ENCODE results near the gene AMMECR1. TPM values are rescaled to one million over a fixed set of nuclear protein-coding genes. Genes with fewer than 3 reads are reported as not detected.

The AMMECR1 gene
- total RNA-seq, 1 experiment from 2014 or later = 23.0 TPM

- Mint-ChIP-seq H3K27me3 (ENCODE audit: insufficient read depth, unreplicated experiment) (no peaks in the 10 kb centered on the region), H3K4me1 (ENCODE audit: low read depth, unreplicated experiment) (no peaks in the 10 kb centered on the region), H3K27ac (ENCODE audit: unreplicated experiment) (no peak overlapping the region), H3K4me3 (ENCODE audit: unreplicated experiment) (no peak overlapping the region), H3K36me3 (ENCODE audit: insufficient read depth, unreplicated experiment) (no peaks in the 10 kb centered on the region), H3K9me3 (ENCODE audit: unreplicated experiment) (no peaks in the 10 kb centered on the region)
- H3K4me1 ChIP-seq = no peaks in the 10 kb centered on the region
- H3K36me3 ChIP-seq (ENCODE audit: control insufficient read depth, insufficient read depth, low read length) = no peaks in the 10 kb centered on the region
- POLR2A ChIA-PET = no interaction called here
- H3K27me3 ChIP-seq (replicated peaks; ENCODE audit: control insufficient read depth, insufficient read depth, low read length) = no peaks in the 10 kb centered on the region
- intact Hi-C loops (cut with micrococcal nuclease; ENCODE audit: unreplicated experiment) = no loop called here
- BruUV-seq (replicated peaks) = no TSS peak
- no peak for DNase-seq
- TF ChIP-seq, protein P1, sequence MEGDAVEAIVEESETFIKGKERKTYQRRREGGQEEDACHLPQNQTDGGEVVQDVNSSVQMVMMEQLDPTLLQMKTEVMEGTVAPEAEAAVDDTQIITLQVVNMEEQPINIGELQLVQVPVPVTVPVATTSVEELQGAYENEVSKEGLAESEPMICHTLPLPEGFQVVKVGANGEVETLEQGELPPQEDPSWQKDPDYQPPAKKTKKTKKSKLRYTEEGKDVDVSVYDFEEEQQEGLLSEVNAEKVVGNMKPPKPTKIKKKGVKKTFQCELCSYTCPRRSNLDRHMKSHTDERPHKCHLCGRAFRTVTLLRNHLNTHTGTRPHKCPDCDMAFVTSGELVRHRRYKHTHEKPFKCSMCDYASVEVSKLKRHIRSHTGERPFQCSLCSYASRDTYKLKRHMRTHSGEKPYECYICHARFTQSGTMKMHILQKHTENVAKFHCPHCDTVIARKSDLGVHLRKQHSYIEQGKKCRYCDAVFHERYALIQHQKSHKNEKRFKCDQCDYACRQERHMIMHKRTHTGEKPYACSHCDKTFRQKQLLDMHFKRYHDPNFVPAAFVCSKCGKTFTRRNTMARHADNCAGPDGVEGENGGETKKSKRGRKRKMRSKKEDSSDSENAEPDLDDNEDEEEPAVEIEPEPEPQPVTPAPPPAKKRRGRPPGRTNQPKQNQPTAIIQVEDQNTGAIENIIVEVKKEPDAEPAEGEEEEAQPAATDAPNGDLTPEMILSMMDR (IDR thresholded peaks at IDR 0.05; ENCODE audit: insufficient read depth in 1 of 2, low read depth in 1 of 2, low read length in 1 of 2, severe bottlenecking in 1 of 2, unreplicated experiment in 1 of 2) = no peak
- H3K4me3 ChIP-seq (ENCODE audit: low read depth, low read length) = no peak overlapping the region
- CTCF ChIA-PET = no interaction called here
- no peaks in the 10 kb centered on the region for H3K9me3 ChIP-seq
Observed at GRCh38 chrX:110258552-110258951, 59.3 kb downstream of the AMMECR1 start.

DNA sequence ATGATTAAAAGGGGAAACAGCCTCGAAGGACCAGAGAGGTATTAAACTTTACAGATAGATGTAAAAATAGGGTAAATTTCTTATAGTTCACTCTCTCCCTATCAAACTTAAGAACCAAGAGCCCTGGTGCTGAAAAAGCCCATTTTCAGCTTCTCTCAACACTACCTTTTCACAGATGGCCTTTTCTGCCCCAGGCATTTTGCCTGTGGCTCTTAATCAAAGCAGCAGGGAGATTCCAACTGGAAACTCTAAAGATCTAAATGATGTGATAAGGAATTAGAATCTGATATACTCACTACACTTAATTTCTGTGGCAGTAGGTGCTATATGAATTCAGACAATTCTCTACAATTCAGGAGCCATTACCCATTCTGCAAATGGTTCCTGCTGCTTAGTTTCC, 60.0 kb downstream of the AMMECR1 start:
- Mint-ChIP-seq H3K4me1 (ENCODE audit: low read depth, unreplicated experiment) (peaks cover 2% of the 10 kb centered on the region), H3K36me3 (ENCODE audit: insufficient read depth, unreplicated experiment) (no peaks in the 10 kb centered on the region), H3K27ac (ENCODE audit: unreplicated experiment) (no peak overlapping the region), H3K9me3 (ENCODE audit: unreplicated experiment) (no peaks in the 10 kb centered on the region), H3K4me3 (ENCODE audit: unreplicated experiment) (no peak overlapping the region), H3K27me3 (ENCODE audit: insufficient read depth, unreplicated experiment) (no peaks in the 10 kb centered on the region)
- no peaks in the 10 kb centered on the region for H3K9me3 ChIP-seq
- BruUV-seq (replicated peaks) = no TSS peak
- no peak overlapping the region for H3K4me3 ChIP-seq (ENCODE audit: low read depth, low read length)
- POLR2A ChIA-PET = no interaction called here
- CTCF ChIA-PET = no interaction called here
- TF ChIP-seq, protein P1 (IDR thresholded peaks at IDR 0.05; ENCODE audit: insufficient read depth in 1 of 2, low read depth in 1 of 2, low read length in 1 of 2, severe bottlenecking in 1 of 2, unreplicated experiment in 1 of 2) = no peak
- no peaks in the 10 kb centered on the region for H3K4me1 ChIP-seq
- no peaks in the 10 kb centered on the region for H3K36me3 ChIP-seq (ENCODE audit: control insufficient read depth, insufficient read depth, low read length)
- no peak for DNase-seq
- intact Hi-C loops (cut with micrococcal nuclease; ENCODE audit: unreplicated experiment) = no loop called here
- H3K27me3 ChIP-seq (replicated peaks; ENCODE audit: control insufficient read depth, insufficient read depth, low read length) = no peaks in the 10 kb centered on the region

DNA sequence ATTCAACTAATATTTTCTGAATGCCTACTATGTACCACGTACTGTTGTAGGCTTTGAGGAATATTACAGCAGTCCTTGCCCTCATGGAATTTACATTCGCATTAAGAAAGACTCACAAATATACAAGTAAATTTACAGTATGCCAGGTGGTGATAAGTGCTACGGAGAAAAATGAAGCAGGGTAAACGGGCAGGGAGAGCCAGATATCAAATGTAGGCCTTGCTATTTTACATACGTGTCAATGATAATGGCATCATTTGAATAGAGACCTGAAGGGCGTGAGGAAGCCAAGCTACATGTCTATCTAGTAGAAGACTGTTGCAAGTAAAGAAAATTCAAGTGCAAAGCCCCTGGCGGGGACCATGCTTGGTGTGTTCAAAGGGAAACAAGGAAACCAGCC, 65.2 kb downstream of the AMMECR1 start:
- ChIA-PET POLR2A (no interaction called here), CTCF (no interaction called here)
- no peaks in the 10 kb centered on the region for H3K36me3 ChIP-seq (ENCODE audit: control insufficient read depth, insufficient read depth, low read length)
- Mint-ChIP-seq H3K9me3 (ENCODE audit: unreplicated experiment) (no peaks in the 10 kb centered on the region), H3K27ac (ENCODE audit: unreplicated experiment) (no peak overlapping the region), H3K36me3 (ENCODE audit: insufficient read depth, unreplicated experiment) (no peaks in the 10 kb centered on the region), H3K27me3 (ENCODE audit: insufficient read depth, unreplicated experiment) (no peaks in the 10 kb centered on the region), H3K4me3 (ENCODE audit: unreplicated experiment) (no peak overlapping the region), H3K4me1 (ENCODE audit: low read depth, unreplicated experiment) (peaks cover 15% of the 10 kb centered on the region)
- TF ChIP-seq, protein P1 (IDR thresholded peaks at IDR 0.05; ENCODE audit: insufficient read depth in 1 of 2, low read depth in 1 of 2, low read length in 1 of 2, severe bottlenecking in 1 of 2, unreplicated experiment in 1 of 2) = no peak
- BruUV-seq (replicated peaks) = no TSS peak
- H3K27me3 ChIP-seq (replicated peaks; ENCODE audit: control insufficient read depth, insufficient read depth, low read length) = no peaks in the 10 kb centered on the region
- no peaks in the 10 kb centered on the region for H3K9me3 ChIP-seq
- intact Hi-C loops (cut with micrococcal nuclease; ENCODE audit: unreplicated experiment) = no loop called here
- no peak for DNase-seq
- H3K4me3 ChIP-seq (ENCODE audit: low read depth, low read length) = no peak overlapping the region
- no peaks in the 10 kb centered on the region for H3K4me1 ChIP-seq
